NCI-H69 (cell line): ENCODE measurements around the gene AGMO.
A peak's percentile ranks its signal among the peaks of the same experiment; 100 is the strongest.
"Not testable (repeated sequence)": the region's sequence is repeated elsewhere in the genome, so short reads cannot be mapped to it uniquely, and the experiment has no call there.

Experiments used
- DNase-seq: peaks from one replicate; lab custom pipeline; 2025; lab: John Stamatoyannopoulos, UW

AGMO gene

DNA sequence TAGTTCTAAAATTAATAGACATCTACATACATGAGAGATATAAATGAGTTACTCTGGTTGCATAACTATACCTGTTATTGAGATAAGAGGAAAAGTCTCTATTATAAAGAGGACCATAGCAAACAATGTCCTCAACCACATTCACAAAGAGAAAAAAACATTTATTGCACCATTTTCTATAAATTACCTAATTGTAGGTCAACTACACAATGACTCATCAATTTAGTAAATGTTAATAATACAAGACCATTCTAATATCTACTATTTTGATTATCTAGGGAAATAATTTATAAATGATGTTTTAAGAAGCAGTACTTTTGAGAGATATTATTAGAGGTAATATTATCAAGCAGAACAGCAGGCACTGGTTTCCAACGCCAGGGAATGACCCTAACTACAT is 246.1 kb downstream of the AGMO start:
- DNase-seq, result no peak

DNA sequence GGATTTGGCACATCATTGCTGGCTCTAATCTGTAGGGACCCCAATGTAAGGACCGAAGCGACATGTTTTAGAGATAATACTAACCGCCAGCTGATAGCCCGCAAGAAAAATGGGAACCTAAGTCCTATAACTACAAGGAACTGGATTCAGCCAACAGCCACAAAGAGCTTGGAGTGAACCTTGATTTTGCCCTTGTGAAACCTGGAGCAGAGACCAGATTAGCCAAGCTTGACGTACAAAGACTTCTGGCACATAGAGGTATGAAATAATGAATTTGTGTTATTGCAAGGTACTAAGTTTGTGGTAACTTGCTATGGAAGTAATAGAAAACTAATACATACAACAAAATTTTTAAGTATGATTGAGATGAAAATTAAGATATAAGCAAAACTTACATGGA is 246.9 kb downstream of the AGMO start:
- no peak for DNase-seq

DNA sequence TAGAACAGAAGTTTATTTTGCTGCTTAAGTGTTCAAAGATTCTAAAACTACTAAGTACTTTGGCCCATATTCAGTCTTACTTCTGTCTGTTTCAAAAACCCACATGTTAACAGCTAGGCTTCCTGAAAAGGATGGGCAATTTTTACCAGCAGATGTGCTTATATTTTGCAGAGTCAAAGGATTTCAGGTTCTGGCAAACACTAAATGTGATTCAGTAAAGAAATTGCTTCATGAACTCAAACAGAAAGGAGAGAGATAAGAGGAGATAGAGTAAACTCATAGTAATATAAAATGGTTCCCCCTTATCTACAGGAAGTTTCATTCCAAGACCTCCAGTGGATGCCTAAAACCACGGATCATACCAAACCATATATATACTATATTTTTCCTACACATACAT is 248.5 kb downstream of the AGMO start:
- no peak for DNase-seq

- DNase-seq, result no peak
Measured at GRCh38 chr7:15309872-15310271, 251.9 kb downstream of the AGMO start.

DNA sequence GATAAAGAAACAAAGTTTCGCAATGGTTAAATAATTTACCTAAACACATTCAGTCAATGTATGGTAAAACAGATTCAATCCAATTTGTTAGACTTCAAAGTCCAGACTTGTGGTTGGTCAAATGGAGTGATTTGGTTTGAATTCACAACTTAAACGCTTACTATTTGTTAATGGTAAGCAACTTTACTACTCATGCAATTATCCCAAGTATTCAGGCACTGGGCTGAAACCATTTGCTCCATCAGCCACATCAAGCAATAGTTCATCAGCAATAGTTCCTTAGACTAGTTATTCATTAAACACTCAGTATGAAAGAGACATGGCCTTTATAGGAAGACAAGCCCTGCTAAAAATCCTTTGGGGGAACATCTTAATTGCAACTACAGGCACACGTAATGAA is 253.0 kb downstream of the AGMO start:
- DNase-seq, result no peak

DNA sequence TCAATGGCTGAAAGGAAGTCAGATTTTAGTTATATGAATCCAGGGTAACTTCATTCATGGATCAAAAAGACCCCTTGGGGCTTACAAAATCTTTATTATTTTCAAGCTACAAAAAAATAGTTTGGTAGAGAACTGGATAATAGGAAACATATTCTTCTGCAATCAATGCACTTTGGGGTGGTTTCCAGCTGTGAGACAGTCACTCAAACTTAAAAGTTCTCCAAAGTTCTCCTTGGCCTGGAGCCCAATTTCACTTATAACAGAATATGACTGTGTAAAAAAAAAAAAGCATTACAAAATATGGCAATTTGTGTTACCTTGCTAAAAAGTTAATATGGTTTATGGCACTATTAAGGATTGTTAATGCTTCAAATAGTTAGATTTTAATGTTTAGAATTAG is 255.5 kb downstream of the AGMO start:
- DNase-seq, result no peak

- peak; percentile 74 for DNase-seq
Measured at GRCh38 chr7:15305002-15305600, 256.7 kb downstream of the AGMO start.

DNA sequence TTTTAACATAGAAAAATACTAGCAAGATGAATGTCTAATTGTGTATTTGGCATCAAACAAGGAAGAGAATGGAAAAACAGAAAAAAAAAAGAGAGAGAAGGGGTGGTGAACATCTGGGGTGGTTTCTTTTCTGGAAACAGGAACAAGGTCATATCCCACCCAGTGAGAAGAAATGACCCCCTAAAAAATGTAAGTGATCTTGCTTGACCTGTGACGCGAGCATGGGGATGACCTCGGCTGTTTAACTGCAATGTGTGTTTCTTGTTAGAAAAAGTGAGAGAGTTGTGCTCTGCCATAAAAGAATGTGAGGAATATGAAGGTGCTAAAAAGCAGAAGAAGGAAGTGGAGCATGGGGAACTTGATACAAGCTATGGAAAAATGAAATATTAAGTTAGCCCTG is 258.5 kb downstream of the AGMO start:
- DNase-seq, result no peak

GRCh38 chr7:15300986-15301385 is 260.8 kb downstream of the AGMO start:
- not testable (repeated sequence) for DNase-seq

DNA sequence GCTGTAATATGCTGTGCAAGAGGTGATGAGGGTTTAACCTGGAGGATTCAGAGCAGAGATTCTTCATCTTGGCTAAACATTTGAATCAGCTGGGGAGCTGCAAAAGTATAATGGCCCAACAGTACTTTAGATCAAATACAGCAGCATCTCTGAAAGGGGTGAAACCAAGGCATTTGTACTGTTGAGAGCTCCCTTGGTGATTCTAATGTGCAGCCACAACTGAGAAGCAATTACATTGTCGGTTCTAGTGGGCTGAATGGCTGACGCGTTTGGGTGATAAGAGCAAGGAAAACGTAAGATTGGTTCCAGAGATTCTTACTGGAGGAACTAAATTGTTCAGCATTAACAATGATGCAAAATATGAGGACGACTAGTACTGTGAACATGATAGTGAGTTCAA is 269.7 kb downstream of the AGMO start:
- no peak for DNase-seq

- peak; percentile 40 for DNase-seq
Measured at GRCh38 chr7:15291699-15292098, 270.1 kb downstream of the AGMO start.

DNA sequence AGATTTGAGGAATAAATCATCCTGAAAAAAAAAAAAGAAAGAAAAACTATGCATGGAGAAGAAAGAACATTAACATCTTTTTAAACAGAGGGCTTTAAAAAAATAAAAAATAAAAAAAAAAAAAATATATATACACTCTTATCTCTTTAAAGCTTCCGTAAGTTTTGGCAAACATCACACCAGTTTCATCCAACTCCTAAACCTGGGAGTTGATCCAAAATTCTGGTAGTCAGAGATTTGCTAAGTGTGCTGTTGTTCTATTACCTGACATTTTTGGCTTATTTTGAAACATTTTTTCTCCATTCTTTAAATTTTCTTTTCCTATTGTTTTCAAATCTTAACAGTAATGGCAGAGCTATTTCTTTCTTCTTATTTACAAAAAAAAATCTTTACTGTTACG is 273.1 kb downstream of the AGMO start:
- DNase-seq, result no peak

DNA sequence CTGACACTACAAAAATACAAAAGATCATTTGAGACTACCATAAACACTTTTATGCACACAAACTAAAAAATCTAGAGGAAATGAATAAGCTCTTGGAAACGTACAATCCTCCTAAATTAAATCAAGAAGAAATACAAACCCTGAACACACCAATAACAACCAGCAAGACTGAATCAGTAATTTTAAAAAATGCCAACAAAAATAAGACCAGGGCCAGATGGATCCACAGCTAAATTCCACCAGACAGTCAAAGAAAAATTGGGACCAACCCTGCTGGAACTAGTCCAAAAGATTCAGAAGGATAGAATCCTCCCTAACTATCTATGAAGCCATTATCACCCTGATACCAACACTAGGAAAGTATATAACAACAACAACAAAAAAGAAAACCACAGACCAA is 277.4 kb downstream of the AGMO start:
- no peak for DNase-seq

- DNase-seq, result no peak
Measured at GRCh38 chr7:15280078-15280733, 281.6 kb downstream of the AGMO start.

GRCh38 chr7:15279640-15280039 is 282.2 kb downstream of the AGMO start:
- DNase-seq, result no peak

DNA sequence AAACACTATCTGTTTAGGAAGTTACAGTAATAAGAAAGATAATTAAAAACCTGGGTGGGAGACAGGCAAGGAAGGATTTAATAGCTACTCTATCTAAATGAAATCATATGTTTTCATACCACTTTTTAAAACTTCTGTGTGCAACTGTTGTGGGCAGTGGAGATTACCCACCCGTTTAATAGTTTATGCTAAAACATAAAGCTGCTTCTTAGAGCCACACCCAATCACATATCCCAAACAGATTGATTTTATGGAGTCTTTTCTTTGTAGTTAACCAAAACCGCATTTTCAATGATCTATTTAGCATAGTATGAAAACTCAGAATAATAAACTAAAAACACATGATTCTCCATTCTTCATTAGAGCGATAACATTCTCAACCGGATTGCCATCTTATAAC is 304.1 kb downstream of the AGMO start:
- DNase-seq, result no peak

DNA sequence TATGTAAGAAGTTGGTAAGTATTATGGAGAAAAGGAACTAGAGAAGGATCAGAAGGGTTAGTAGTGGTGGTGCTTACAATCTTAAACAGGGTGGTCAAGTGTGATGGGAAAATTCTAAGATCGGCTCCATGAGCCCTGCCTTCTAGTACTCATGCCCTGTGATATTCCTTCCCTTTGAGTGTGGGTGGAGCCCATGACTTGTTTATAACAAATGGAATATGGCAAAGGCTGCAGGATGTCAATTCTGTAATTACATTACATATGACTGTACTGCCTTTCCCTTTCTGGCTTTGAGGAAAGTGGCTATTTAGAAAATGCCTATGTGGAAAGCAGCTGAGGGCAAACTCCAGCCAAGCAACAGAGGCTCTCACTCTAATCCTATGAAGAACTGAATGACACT is 309.6 kb downstream of the AGMO start:
- no peak for DNase-seq

DNA sequence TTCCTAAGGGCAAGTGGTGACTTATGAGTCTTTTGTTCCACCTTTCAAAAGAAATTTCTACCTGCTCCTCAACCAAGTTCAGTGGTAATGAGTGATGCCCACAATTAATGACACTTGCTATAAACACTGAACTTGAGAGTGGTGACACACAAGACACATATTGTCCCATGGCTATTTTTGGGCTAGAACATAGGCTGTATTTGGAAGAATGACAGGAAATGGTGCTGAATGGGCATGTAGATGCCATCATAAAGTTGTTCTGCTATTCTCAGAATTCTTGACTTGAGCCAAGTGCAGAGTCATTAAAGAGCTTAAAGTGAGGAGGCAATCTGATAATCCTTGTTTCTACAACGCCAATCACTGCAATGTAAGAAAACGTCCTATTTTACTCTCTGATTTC is 313.3 kb downstream of the AGMO start:
- DNase-seq, result no peak

- DNase-seq, result no peak
Measured at GRCh38 chr7:15245831-15246230, 316.0 kb downstream of the AGMO start.

DNA sequence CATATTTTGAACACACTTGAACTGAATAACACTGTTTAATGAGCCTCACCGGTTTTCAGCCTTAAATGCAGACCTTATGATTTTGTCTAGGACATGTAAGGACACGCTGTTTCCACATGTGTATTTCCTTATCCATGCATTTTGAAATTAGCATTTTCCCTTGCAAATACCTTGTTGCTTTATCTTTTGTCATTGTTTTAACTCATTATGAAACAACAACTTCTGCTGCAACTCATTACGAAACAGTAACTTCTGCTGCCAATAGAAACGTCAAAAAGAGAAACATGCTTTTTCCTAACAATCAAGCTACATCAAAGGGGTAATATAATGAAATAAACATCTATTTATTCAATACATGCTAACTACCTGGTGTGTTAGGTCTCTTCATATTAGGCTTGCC is 322.0 kb downstream of the AGMO start:
- no peak for DNase-seq

- DNase-seq, result no peak
Measured at GRCh38 chr7:15236952-15237351, 324.9 kb downstream of the AGMO start.

DNA sequence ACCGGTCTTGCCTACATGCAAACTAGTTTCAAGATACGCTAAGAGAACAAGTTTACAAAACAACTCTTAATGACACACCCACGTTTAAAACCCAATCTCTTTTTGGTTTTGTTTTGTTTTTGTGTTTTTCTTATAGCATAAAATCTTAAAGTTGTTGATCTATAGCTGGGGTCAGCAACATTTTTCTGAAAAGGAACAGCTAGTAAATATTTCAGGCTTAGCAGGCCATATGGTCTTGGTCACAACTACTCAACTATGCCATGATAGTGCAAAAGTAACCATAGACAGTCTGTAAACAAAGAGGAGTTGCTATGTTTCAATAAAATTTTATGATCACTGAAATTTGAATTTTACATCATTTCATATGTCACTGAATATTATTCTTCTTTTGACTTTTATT is 327.4 kb downstream of the AGMO start:
- DNase-seq, result no peak

DNA sequence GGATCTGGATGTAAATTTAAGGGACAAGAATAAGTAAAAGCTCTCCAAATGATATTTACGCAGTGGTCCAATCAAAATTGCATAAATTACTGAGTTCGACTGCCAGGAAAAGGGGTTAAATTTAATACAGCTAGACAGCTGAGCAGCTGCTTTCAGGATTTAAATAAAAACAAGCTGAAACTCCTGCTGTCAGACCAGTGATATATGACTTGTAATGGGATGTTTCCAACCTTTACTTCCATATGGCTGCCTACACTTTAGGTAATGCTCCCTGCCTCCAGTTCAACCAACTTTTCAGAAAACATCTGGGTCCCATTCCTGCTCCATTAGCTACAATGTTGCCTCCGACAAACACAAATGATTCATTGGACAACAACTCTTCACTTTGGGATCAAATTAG is 333.0 kb downstream of the AGMO start:
- DNase-seq, result peak; percentile 70

DNA sequence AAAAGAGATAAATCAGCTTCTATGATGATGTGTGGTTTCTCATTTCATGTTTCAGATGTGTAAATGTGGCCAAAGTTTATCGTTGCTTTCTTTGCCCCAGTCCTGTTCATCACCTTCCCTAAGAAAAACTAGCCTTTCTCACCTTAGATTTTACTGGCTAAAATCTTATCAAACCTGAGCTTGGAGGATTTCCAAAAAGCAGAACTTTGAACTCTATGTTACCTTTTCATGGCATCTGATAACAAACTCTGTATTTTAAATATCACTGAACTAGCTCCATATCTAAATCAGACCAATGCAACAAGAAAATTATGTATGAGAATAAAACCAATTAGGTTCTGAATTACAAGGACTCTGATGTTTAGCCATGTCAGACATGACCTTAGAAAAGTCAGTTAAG is 335.8 kb downstream of the AGMO start:
- DNase-seq, result no peak
